OCI-LY7 (cell line): ENCODE results near the gene CPNE7. TPM values are rescaled to one million over a fixed set of nuclear protein-coding genes. Genes with fewer than 3 reads are reported as not detected.

ENCODE experiments used
- BruUV-seq: library from RNA; stranded (reverse); fragments of 400-500 nt; replicated peaks from 2 replicates; lab custom pipeline; 2021; lab: Mats Ljungman, UMichigan
- CTCF ChIA-PET: fragments of 300-600 bp; sonication (Branson Sonifier 250); formaldehyde crosslinking; loops from one replicate; lab custom pipeline; 2022; ENCODE audit warnings: antibody characterized with exemption; ENCODE audit not compliant: unreplicated experiment; lab: Charles Lee
- POLR2A ChIA-PET: fragments of 300-600 bp; sonication (Branson Sonifier 250); formaldehyde crosslinking; loops from one replicate; lab custom pipeline; 2022; ENCODE audit warnings: antibody characterized with exemption; lab: Charles Lee
- DNase-seq: peaks from one replicate; pipeline ENCODE4 v3.0.0-alpha.2; 2015; ENCODE audit warnings: low spot score
- H2AFZ ChIP-seq: fragments of 200-600 bp; sonication (generic), shearing (Covaris generic); 2 replicates; pipeline ENCODE4 v1.6.1; 2014; ENCODE audit warnings: mild to moderate bottlenecking, antibody characterized with exemption, low read length, moderate library complexity
- H3K27ac ChIP-seq: fragments of 200-600 bp; sonication (generic); 2 replicates; pipeline ENCODE4 v1.5.1; 2014; ENCODE audit warnings: mixed run types, low read depth, mild to moderate bottlenecking, moderate library complexity, low read length, inconsistent platforms; ENCODE audit not compliant: poor library complexity, severe bottlenecking
- H3K36me3 ChIP-seq: fragments of 200-600 bp; sonication (generic); 2 replicates; pipeline ENCODE4 v1.6.1; 2014; ENCODE audit warnings: mild to moderate bottlenecking, antibody characterized with exemption, low read length, moderate library complexity, mixed read lengths; ENCODE audit not compliant: insufficient read depth
- H3K4me1 ChIP-seq: fragments of 200-600 bp; sonication (generic); 2 replicates; pipeline ENCODE4 v1.5.1; 2014; ENCODE audit warnings: mild to moderate bottlenecking, low read length; ENCODE audit not compliant: insufficient read depth, poor library complexity, severe bottlenecking
- H3K4me2 ChIP-seq: fragments of 200-600 bp; sonication (generic); 2 replicates; pipeline ENCODE4 v1.6.1; 2014; ENCODE audit warnings: mild to moderate bottlenecking, low read length
- H3K4me3 ChIP-seq: fragments of 200-600 bp; sonication (generic); 2 replicates; pipeline ENCODE4 v1.5.1; 2014; ENCODE audit warnings: mild to moderate bottlenecking, low read depth, low read length; ENCODE audit not compliant: poor library complexity, severe bottlenecking
- H3K79me2 ChIP-seq: fragments of 200-600 bp; sonication (generic); 2 replicates; pipeline ENCODE4 v1.6.1; 2016; ENCODE audit warnings: low read depth, mild to moderate bottlenecking, low read length, moderate library complexity, mixed read lengths; ENCODE audit not compliant: insufficient read depth
- H3K9me2 ChIP-seq: fragments of 200-600 bp; sonication (generic); 2 replicates; pipeline ENCODE4 v1.6.1; 2016; ENCODE audit warnings: mild to moderate bottlenecking, low read length, mixed read lengths; ENCODE audit not compliant: insufficient read depth
- H3K9me3 ChIP-seq: fragments of 200-600 bp; sonication (generic); 2 replicates; pipeline ENCODE4 v1.6.1; 2014; ENCODE audit warnings: mild to moderate bottlenecking, mixed run types, low read length, mixed read lengths
- H4K20me1 ChIP-seq: fragments of 200-600 bp; sonication (generic); 2 replicates; pipeline ENCODE4 v1.6.1; 2014; ENCODE audit warnings: mild to moderate bottlenecking, antibody characterized with exemption, low read length, moderate library complexity, mixed read lengths; ENCODE audit not compliant: insufficient read depth
- EZH2phosphoT487 ChIP-seq: fragments of 200-600 bp; sonication (generic); IDR thresholded peaks from 2 replicates; pipeline ENCODE4 v1.6.1; 2018; ENCODE audit warnings: low read depth, borderline replicate concordance, mild to moderate bottlenecking, mixed run types, antibody characterized with exemption, low read length, moderate library complexity, mixed read lengths
- intact Hi-C: fragments of 100-400 bp; cut with micrococcal nuclease; formaldehyde crosslinking; loops from one replicate; pipeline ENCODE4 v1.10.0; 2022; ENCODE audit not compliant: unreplicated experiment
- total RNA-seq, 2 experiments: library from RNA; depleted of rRNA in 1 of 2; stranded (reverse); fragments of >200 nt in 1 of 2; shearing (Covaris generic) in 1 of 2; gene quantifications; 2 replicates each; pipeline ENCODE4 v1.2.3, GENCODE V29; 2014 to 2022
- TF ChIP-seq, protein P1 (sequence below): fragments of 200-600 bp; sonication (generic); conservative IDR thresholded peaks from 2 replicates; pipeline ENCODE4 v1.5.1; 2014; ENCODE audit warnings: mild to moderate bottlenecking, antibody characterized with exemption, low read length, moderate library complexity, mixed read lengths

CPNE7 gene
- total RNA-seq, 2 experiments from 2014 or later: not detected

DNA sequence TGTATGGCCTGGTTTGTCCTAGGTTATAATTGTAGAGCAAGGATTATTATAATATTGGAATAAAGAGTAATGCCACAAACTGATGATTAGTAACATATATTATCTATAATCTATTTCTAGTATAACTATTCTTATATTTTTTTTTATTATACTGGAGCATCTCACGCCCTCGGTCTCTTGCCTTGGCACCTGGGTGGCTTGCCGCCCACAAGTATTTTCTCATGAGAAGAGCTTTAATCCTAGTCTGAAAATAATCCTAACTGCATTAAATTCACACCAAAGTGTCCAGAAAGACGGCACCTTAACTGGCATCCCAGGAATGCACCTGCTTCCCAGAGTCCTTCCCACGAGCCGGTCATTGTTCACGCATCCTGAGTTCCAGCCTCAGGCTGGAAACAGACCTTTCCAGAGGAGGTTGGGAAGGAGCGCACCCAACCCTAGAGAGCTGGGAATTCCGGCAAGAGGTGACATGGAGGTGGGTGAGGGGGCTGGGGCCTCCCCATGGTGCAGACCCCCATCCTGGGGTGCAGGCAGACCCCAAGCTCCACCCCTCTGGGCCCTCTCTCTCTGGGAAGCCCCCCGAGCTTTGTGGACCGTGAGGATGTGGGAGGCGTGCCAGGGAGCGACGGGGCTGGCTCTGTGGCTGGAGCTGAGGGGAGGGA is 66.0 kb downstream of the CPNE7 start:
- no peaks in the 10 kb centered on the region for H3K9me3 ChIP-seq
- no peaks in the 10 kb centered on the region for H3K4me1 ChIP-seq
- no peak overlapping the region for H3K27ac ChIP-seq
- H4K20me1 ChIP-seq: no peaks in the 10 kb centered on the region
- DNase-seq: no peak
- no peak overlapping the region for H2AFZ ChIP-seq
- no peak for TF ChIP-seq EZH2phosphoT487
- TF ChIP-seq, protein P1, sequence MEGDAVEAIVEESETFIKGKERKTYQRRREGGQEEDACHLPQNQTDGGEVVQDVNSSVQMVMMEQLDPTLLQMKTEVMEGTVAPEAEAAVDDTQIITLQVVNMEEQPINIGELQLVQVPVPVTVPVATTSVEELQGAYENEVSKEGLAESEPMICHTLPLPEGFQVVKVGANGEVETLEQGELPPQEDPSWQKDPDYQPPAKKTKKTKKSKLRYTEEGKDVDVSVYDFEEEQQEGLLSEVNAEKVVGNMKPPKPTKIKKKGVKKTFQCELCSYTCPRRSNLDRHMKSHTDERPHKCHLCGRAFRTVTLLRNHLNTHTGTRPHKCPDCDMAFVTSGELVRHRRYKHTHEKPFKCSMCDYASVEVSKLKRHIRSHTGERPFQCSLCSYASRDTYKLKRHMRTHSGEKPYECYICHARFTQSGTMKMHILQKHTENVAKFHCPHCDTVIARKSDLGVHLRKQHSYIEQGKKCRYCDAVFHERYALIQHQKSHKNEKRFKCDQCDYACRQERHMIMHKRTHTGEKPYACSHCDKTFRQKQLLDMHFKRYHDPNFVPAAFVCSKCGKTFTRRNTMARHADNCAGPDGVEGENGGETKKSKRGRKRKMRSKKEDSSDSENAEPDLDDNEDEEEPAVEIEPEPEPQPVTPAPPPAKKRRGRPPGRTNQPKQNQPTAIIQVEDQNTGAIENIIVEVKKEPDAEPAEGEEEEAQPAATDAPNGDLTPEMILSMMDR: no peak; the same call in 1 of the 2 replicates
- intact Hi-C loops: loop anchor here (2.0 to 5.0 kb wide), 2 partner anchors 43 to 69 kb away; no protein-coding TSS in a partner anchor
- POLR2A ChIA-PET: interaction anchor here (0.6 to 0.8 kb wide), 2 partner anchors 14 to 87 kb away, joined by 3 to 9 read pairs; no protein-coding TSS in a partner anchor
- H3K79me2 ChIP-seq: no peaks in the 10 kb centered on the region
- BruUV-seq: no TSS peak
- H3K9me2 ChIP-seq: no peaks in the 10 kb centered on the region
- no peak overlapping the region for H3K4me3 ChIP-seq
- CTCF ChIA-PET: no interaction called here
- H3K4me2 ChIP-seq: no peak overlapping the region
- peaks cover 20% of the 10 kb centered on the region for H3K36me3 ChIP-seq

DNA sequence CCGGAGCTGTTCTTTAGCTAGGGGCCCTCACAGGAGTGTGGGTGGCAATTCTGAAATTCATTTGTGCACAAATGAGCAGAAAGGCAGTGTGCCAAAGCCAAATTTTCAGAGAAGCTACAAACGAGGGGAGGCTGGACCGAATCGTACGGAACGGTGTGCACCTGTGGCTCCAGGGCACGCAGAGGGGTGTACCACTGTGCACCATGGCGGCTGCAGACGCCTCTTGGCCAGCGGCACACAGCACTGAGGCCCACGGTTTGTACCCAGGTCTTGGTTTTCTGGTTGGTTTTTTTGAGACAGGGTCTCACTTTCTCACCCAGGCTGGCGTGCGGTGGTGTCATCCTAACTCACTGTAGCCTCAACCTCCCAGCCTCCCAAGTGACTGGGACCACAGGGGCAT is 67.0 kb downstream of the CPNE7 start:
- Histone ChIP-seq H3K79me2 (no peaks in the 10 kb centered on the region), H3K4me3 (no peak overlapping the region), H3K4me1 (no peaks in the 10 kb centered on the region), H2AFZ (no peak overlapping the region), H3K4me2 (no peak overlapping the region), H3K36me3 (peaks cover 28% of the 10 kb centered on the region), H3K9me3 (no peaks in the 10 kb centered on the region), H3K27ac (no peak overlapping the region), H4K20me1 (no peaks in the 10 kb centered on the region), H3K9me2 (no peaks in the 10 kb centered on the region)
- CTCF ChIA-PET: no interaction called here
- no TSS peak for BruUV-seq
- TF ChIP-seq, protein P1: no peak
- no peak for TF ChIP-seq EZH2phosphoT487
- POLR2A ChIA-PET: no interaction called here
- DNase-seq: no peak
- intact Hi-C loops: loop anchor here (5.0 kb wide), 1 partner anchor 70 kb away; no protein-coding TSS in a partner anchor

DNA sequence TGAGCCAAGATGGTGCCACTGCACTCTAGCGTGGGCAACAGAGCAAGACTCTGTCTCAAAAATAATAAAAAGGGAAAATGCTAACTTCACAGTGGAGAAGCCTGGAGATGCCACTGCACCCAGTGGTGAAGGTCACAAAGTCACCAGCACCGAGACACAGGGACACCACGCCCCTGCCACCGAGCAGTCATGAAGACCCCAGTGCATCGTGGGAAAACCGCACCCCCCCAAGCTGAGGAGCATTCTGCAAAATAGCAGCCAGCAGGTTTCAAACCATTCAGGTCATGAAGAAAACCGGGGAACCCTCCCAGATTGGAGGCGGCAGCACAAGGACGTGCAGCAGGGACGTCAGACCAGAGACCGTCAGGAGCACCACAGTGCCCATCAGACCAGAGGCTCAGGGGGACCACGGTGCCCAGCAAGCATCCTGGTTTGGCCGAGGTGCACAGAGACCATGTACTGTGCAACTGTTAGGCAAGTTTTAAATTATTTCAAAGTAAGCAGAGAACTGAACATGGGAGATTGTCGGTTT is 68.3 kb downstream of the CPNE7 start:
- H3K4me2 ChIP-seq: no peak overlapping the region
- ChIA-PET POLR2A (no interaction called here), CTCF (no interaction called here)
- H4K20me1 ChIP-seq: no peaks in the 10 kb centered on the region
- no peaks in the 10 kb centered on the region for H3K4me1 ChIP-seq
- intact Hi-C loops: loop anchor here (5.0 kb wide), 1 partner anchor 72 kb away; no protein-coding TSS in a partner anchor
- no peak overlapping the region for H3K4me3 ChIP-seq
- TF ChIP-seq EZH2phosphoT487: no peak
- TF ChIP-seq, protein P1: no peak
- no TSS peak for BruUV-seq
- H2AFZ ChIP-seq: no peak overlapping the region
- no peaks in the 10 kb centered on the region for H3K9me2 ChIP-seq
- H3K79me2 ChIP-seq: no peaks in the 10 kb centered on the region
- no peak overlapping the region for H3K27ac ChIP-seq
- no peak for DNase-seq
- H3K36me3 ChIP-seq: peaks cover 31% of the 10 kb centered on the region
- no peaks in the 10 kb centered on the region for H3K9me3 ChIP-seq
